Upper lobe of left lung (tissue), 6 donors: ENCODE results near the gene JAKMIP2. TPM values are rescaled to one million over a fixed set of nuclear protein-coding genes. Genes with fewer than 3 reads are reported as not detected.

Experiments
- ATAC-seq, 2 donors: fragments of 200-7000 bp; cut with Tn5 transposase; one replicate each; pipeline ENCODE4 v1.9.1; 2022; ENCODE audit warnings: mild to moderate bottlenecking in 2 of 2, moderate library complexity in 2 of 2; ENCODE audit not compliant: low FRiP score in 2 of 2
- DNase-seq, 2 donors: peaks; one replicate each; pipeline ENCODE4 v3.0.0-alpha.2; 2019 to 2020
- H3K27ac ChIP-seq, 4 donors: fragments of 200-600 bp; sonication (generic); one replicate each; pipeline ENCODE4 v1.5.1; 2016 to 2019
- H3K27me3 ChIP-seq, 4 donors: fragments of 200-600 bp; sonication (generic); one replicate each; pipeline ENCODE4 v1.5.1; 2017 to 2019
- H3K36me3 ChIP-seq, 4 donors: fragments of 200-600 bp; sonication (generic); one replicate each; pipeline ENCODE4 v1.5.1; 2016 to 2019
- H3K4me1 ChIP-seq, 4 donors: fragments of 200-600 bp; sonication (generic); one replicate each; pipeline ENCODE4 v1.5.1; 2018 to 2019
- H3K4me3 ChIP-seq, 4 donors: fragments of 200-600 bp; sonication (generic); one replicate each; pipeline ENCODE4 v1.5.1; 2017 to 2019; ENCODE audit warnings: mild to moderate bottlenecking in 2 of 4, moderate library complexity in 1 of 4
- H3K9me3 ChIP-seq, 4 donors: fragments of 200-600 bp; sonication (generic); one replicate each; pipeline ENCODE4 v1.5.1; 2018 to 2019
- CTCF ChIP-seq, 6 experiments: fragments of 450-650 bp in 4 of 6; fragments of 200-600 bp in 2 of 6; sonication (generic) in 2 of 6; IDR thresholded peaks; one replicate each; pipeline ENCODE4 v1.5.1; 2016 to 2019; ENCODE audit warnings: antibody characterized with exemption in 6 of 6
- EP300 ChIP-seq, 4 donors: sonication (generic); formaldehyde crosslinking; IDR thresholded peaks; one replicate each; pipeline ENCODE4 v1.5.1; 2017; ENCODE audit warnings: antibody characterized with exemption in 4 of 4, control low read depth in 2 of 4
- POLR2A ChIP-seq, 4 donors: fragments of 450-650 bp; IDR thresholded peaks; one replicate each; pipeline ENCODE4 v1.5.1; 2016 to 2017; ENCODE audit warnings: antibody characterized with exemption in 4 of 4, mild to moderate bottlenecking in 2 of 4
- POLR2AphosphoS5 ChIP-seq, 2 donors: sonication (generic); formaldehyde crosslinking; IDR thresholded peaks; one replicate each; pipeline ENCODE4 v1.5.1; 2017; ENCODE audit warnings: antibody characterized with exemption in 2 of 2
- WGBS, 2 donors: methylation state at CpG; one replicate each; pipeline ENCODE4 v1.1.5; 2017 to 2018; 5-methylcytosine and 5-hydroxymethylcytosine counted together
- total RNA-seq, 6 donors: library from RNA; depleted of rRNA in 4 of 6; stranded (reverse); fragments of >200 nt in 4 of 6; gene quantifications; one replicate each; pipeline versions ENCODE4 v1.1.0 to v1.2.1, GENCODE V29; 2016 to 2021
- donor health status: DM: no; HTN: no; CAD: no; lungs with moderate emphysema.
- donor health status: DM: no; HTN: yes; CAD: no; lungs with severe emphysema.

Gene JAKMIP2
- total RNA-seq, 6 donors from 2014 or later: 0.91 to 8.4 (median 6.0) TPM

GRCh38 chr5:147756566-147756965, 26.0 kb downstream of the JAKMIP2 start:
- Histone ChIP-seq H3K27ac (no peak overlapping the region), H3K36me3 (no peaks in the 10 kb centered on the region), H3K4me3 (no peak overlapping the region), H3K9me3 (no peaks in the 10 kb centered on the region), H3K27me3 (no peaks in the 10 kb centered on the region), H3K4me1 (no peaks in the 10 kb centered on the region)
- ATAC-seq: no peak
- TF ChIP-seq EP300 (IDR thresholded peaks at IDR 0.05) (no peak), CTCF (IDR thresholded peaks at IDR 0.05) (no peak), POLR2AphosphoS5 (IDR thresholded peaks at IDR 0.05) (no peak), POLR2A (IDR thresholded peaks at IDR 0.05) (no peak)
- no peak for DNase-seq

- TF ChIP-seq POLR2A (IDR thresholded peaks at IDR 0.05) (no peak), CTCF (IDR thresholded peaks at IDR 0.05) (no peak), EP300 (IDR thresholded peaks at IDR 0.05) (no peak), POLR2AphosphoS5 (IDR thresholded peaks at IDR 0.05) (no peak)
- no peak for DNase-seq
- no peaks in the 10 kb centered on the region for H3K36me3 ChIP-seq
- H3K27ac ChIP-seq: no peak overlapping the region
- H3K4me1 ChIP-seq: no peaks in the 10 kb centered on the region
- 86 to 95% methylated on average over 3 of the region's 3 CpGs for WGBS, 2 donors
- H3K27me3 ChIP-seq: no peaks in the 10 kb centered on the region
- ATAC-seq: no peak
- H3K4me3 ChIP-seq: no peak overlapping the region
- no peaks in the 10 kb centered on the region for H3K9me3 ChIP-seq
Observed at GRCh38 chr5:147754372-147755122, 28.0 kb downstream of the JAKMIP2 start.

- TF ChIP-seq CTCF (IDR thresholded peaks at IDR 0.05) (no peak), EP300 (IDR thresholded peaks at IDR 0.05) (no peak), POLR2AphosphoS5 (IDR thresholded peaks at IDR 0.05) (no peak), POLR2A (IDR thresholded peaks at IDR 0.05) (no peak)
- WGBS, 2 donors: 63 to 71% methylated on average over 1 of the region's 1 CpG
Observed at GRCh38 chr5:147753765-147754164, 28.8 kb downstream of the JAKMIP2 start.

GRCh38 chr5:147752666-147753290, 29.8 kb downstream of the JAKMIP2 start:
- WGBS, 2 donors: 77 to 87% methylated on average over 3 of the region's 3 CpGs
- no peak for DNase-seq
- no peak overlapping the region for H3K27ac ChIP-seq
- H3K4me3 ChIP-seq: no peak overlapping the region
- no peaks in the 10 kb centered on the region for H3K4me1 ChIP-seq
- H3K27me3 ChIP-seq: no peaks in the 10 kb centered on the region
- TF ChIP-seq EP300 (IDR thresholded peaks at IDR 0.05): no peak
- TF ChIP-seq CTCF (IDR thresholded peaks at IDR 0.05): no peak
- TF ChIP-seq POLR2AphosphoS5 (IDR thresholded peaks at IDR 0.05): no peak
- TF ChIP-seq POLR2A (IDR thresholded peaks at IDR 0.05): no peak
- no peaks in the 10 kb centered on the region for H3K9me3 ChIP-seq
- no peaks in the 10 kb centered on the region for H3K36me3 ChIP-seq
- ATAC-seq: no peak

More at GRCh38 chr5:147753765-147754164, 28.8 kb downstream of the JAKMIP2 start:
- H3K27ac ChIP-seq: no peak overlapping the region
- no peaks in the 10 kb centered on the region for H3K9me3 ChIP-seq
- DNase-seq: no peak
- ATAC-seq: no peak
- H3K4me1 ChIP-seq: no peaks in the 10 kb centered on the region
- H3K36me3 ChIP-seq: no peaks in the 10 kb centered on the region
- no peaks in the 10 kb centered on the region for H3K27me3 ChIP-seq
- no peak overlapping the region for H3K4me3 ChIP-seq
